Tibial nerve (tissue), 3 donors: Measurements from ENCODE around the gene SMAD6.
A peak's percentile ranks its signal among the peaks of the same experiment; 100 is the strongest.

Experiments used
- CTCF ChIP-seq, 5 experiments: fragments of 200-600 bp in 3 of 5; fragments of 450-650 bp in 2 of 5; sonication (generic) in 3 of 5; IDR thresholded peaks; one replicate each; pipeline ENCODE4 v1.5.1; 2016 to 2019; ENCODE audit warnings: antibody characterized with exemption in 5 of 5, mild to moderate bottlenecking in 3 of 5, moderate library complexity in 2 of 5
- POLR2A ChIP-seq, 2 donors: fragments of 450-650 bp; IDR thresholded peaks; one replicate each; pipeline ENCODE4 v1.6.1; 2017; ENCODE audit warnings: antibody characterized with exemption in 2 of 2, mild to moderate bottlenecking in 2 of 2, moderate library complexity in 2 of 2

GRCh38 chr15:66698318-66698961, 3.6 kb upstream of the SMAD6 start:
- TF ChIP-seq CTCF (IDR thresholded peaks at IDR 0.05) (peak; percentile 52 to 71 (median 61)), POLR2A (IDR thresholded peaks at IDR 0.05) (no peak)
